Activated T-helper 1 cell treated with anti-CD3 and anti-CD28 coated beads, Interleukin-12 subunit alpha, Interleukin-12 subunit beta, Interleukin-2, Interleukin-4 antibody, amounts not matched to agents 30 ng/mL and 10 ng/mL and 1 ng/mL, durations not matched to agents 14 hours and 24 hours and 36 hours (primary cell): Measurements from ENCODE around the gene WNT11. TPM values are rescaled to one million over a fixed set of nuclear protein-coding genes. Genes with fewer than 3 reads are reported as not detected.

Experiments
- DNase-seq: peaks from one replicate; pipeline ENCODE4 v3.0.0; 2021; ENCODE audit warnings: low spot score
- H3K27ac Mint-ChIP-seq: one replicate; pipeline ENCODE4 v1.8.0; 2021; ENCODE audit warnings: mild to moderate bottlenecking, mixed read lengths
- H3K27me3 Mint-ChIP-seq: one replicate; pipeline ENCODE4 v1.8.0; 2022; ENCODE audit warnings: mild to moderate bottlenecking, moderate library complexity, mixed read lengths; ENCODE audit not compliant: insufficient read depth
- H3K36me3 Mint-ChIP-seq: one replicate; pipeline ENCODE4 v1.8.0; 2021; ENCODE audit warnings: low read depth, mixed read lengths
- H3K4me1 Mint-ChIP-seq: one replicate; pipeline ENCODE4 v1.8.0; 2021; ENCODE audit warnings: low read depth, mixed read lengths
- H3K4me3 Mint-ChIP-seq: one replicate; pipeline ENCODE4 v1.8.0; 2021; ENCODE audit warnings: mild to moderate bottlenecking, moderate library complexity, mixed read lengths
- H3K9me3 Mint-ChIP-seq: one replicate; pipeline ENCODE4 v1.8.0; 2021; ENCODE audit warnings: mixed read lengths
- intact Hi-C: fragments of 100-400 bp; cut with micrococcal nuclease; formaldehyde crosslinking; loops from one replicate; pipeline ENCODE4 v1.15.1; 2024
- total RNA-seq: library from RNA; stranded (reverse); gene quantifications from 2 replicates; pipeline ENCODE4 v1.2.3, GENCODE V29; 2022

WNT11 gene
- total RNA-seq, 1 donor from 2014 or later: 0.39 TPM

DNA sequence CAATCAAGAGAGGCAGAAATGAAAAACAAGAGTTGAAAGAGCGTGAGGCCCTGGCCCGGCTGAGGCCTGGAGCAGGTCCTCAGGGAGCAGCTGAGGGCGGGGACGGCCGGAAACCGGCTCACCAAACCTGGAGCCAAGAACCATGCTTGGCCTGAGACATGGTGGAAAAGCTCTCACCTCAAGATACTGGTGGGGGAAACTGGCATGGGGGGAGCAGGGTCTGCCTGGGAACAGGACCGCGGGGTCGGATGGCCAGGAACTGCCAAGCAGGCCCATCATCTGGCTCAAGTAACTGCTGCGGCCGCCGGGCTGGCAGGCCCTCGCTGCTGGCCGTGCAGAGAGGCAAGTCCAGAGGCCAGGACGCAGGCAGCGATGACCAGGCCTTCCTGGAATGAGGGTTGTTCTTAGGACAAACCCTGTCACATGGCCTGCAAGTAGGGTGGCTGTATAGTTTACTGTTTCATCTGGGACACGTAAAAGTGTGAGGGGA, 18.9 kb upstream of the WNT11 start:
- H3K27me3 Mint-ChIP-seq: peaks cover 14% of the 10 kb centered on the region
- no peak for DNase-seq
- peaks cover 8% of the 10 kb centered on the region for H3K4me1 Mint-ChIP-seq
- intact Hi-C loops: no loop called here
- H3K36me3 Mint-ChIP-seq: no peaks in the 10 kb centered on the region
- H3K4me3 Mint-ChIP-seq: no peak overlapping the region
- H3K9me3 Mint-ChIP-seq: no peaks in the 10 kb centered on the region
- H3K27ac Mint-ChIP-seq: no peak overlapping the region

DNA sequence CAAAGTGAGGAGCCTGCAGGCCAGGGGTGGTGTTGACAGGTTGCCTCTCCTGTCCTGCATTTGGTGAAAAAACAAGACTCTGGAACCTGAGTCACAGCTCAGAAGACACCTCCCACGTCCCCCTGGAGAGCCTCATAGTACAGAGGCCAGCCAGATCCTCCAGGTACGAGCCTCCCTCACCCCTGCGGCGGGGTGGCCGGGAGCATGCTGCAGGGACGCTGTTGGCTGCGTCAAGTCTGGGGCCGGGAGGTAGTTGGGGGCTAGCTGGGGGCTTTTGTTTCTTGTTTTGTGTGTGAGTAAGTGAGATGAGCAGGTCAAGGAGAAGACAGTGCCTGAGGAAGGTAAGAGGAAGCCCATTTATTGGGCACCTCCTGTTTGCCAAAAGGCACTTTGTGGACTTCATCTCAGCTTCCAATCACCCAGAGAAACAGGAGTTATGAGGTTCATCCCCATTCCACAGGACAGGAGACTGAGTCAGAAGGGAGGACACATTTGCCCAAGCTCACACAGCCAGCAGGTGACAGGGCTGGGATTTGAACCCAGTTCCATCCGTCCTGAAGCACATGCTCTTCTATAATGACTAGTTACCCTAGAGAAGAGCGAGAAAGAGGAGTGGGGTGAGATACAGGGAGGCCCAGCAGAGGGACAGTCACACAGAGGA, 18.3 kb upstream of the WNT11 start:
- no peak for DNase-seq
- no peak overlapping the region for H3K4me3 Mint-ChIP-seq
- peaks cover 8% of the 10 kb centered on the region for H3K4me1 Mint-ChIP-seq
- intact Hi-C loops: no loop called here
- H3K27ac Mint-ChIP-seq: no peak overlapping the region
- no peaks in the 10 kb centered on the region for H3K36me3 Mint-ChIP-seq
- no peaks in the 10 kb centered on the region for H3K9me3 Mint-ChIP-seq
- peaks cover 17% of the 10 kb centered on the region for H3K27me3 Mint-ChIP-seq

DNA sequence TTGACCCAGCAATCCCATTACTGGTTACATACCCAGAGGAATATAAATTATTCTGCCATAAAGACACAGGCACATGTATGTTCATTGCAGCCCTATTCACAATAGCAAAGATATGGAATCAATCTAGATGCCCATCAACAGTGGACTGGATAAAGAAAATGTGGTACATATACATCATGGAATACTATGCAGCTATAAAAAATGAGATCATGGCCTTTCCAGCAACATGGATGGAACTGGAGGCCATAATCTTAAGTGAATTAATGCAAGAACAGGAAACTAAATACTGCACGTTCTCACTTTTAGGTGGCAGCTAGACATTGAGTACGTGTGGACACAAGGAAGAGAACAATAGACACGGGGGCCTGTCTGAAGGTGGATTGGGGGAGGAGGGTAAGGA, 15.1 kb upstream of the WNT11 start:
- DNase-seq: no peak
- Mint-ChIP-seq H3K9me3 (no peaks in the 10 kb centered on the region), H3K4me1 (no peaks in the 10 kb centered on the region), H3K27me3 (peaks cover 8% of the 10 kb centered on the region), H3K36me3 (no peaks in the 10 kb centered on the region), H3K27ac (no peak overlapping the region), H3K4me3 (no peak overlapping the region)
- intact Hi-C loops: no loop called here

DNA sequence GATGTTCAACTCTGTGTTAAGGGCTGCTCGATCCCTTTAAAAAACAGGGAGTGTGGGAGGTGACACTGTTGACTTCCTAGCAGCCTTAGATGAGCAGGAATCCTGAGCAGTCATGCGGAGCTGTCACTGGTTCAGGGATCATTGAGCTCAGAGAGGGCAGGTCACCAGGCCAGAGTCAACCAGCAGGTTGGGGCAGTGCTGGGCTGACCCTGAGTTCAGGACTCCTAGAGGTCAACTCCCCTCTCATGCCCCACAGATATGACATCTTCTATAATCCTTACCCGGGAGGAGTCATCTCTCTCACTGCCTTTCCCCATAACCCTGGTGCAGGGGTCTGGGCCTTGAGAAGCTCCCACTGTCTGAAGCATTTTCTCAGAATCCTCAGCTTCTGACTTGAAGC, 12.9 kb upstream of the WNT11 start:
- Mint-ChIP-seq H3K4me3 (no peak overlapping the region), H3K4me1 (no peaks in the 10 kb centered on the region), H3K27me3 (peaks cover 8% of the 10 kb centered on the region), H3K9me3 (no peaks in the 10 kb centered on the region), H3K27ac (no peak overlapping the region), H3K36me3 (no peaks in the 10 kb centered on the region)
- DNase-seq: no peak
- intact Hi-C loops: no loop called here

DNA sequence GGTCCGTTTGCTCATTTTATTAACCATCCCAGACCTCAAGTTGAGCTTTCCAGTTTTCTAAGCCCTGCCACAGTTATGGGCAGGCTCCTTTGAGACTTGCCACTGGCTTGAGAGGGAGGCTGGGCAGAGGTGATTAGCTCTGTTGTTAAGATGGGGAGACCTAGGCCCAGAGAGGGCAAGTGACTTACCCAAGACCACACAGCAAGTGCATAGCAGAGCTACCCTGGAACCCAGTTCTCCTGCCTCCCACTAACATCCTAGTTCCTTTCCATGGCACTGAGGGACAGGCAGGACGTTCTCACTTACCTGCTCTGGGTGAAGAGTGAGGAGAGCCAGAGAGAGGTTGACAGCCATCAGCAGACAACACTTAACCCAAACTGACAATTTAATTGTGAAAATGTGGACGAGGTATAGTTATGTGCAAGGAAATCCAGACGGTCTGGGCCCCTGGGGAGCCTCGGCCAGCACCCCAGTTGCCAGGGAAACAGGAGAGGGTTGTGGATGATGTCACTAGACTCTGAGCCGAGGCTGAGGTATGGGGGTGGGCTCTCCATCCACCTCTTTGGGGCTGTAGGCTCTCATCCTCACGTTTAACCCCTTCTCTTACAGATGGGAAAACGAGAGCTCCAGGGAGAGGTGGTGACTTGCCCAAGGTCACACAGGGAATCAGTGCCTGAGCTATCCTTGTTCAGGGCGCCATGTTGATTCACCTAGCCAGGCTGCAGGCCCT, 12.3 kb upstream of the WNT11 start:
- Mint-ChIP-seq H3K36me3 (no peaks in the 10 kb centered on the region), H3K27ac (no peak overlapping the region), H3K9me3 (no peaks in the 10 kb centered on the region), H3K4me1 (no peaks in the 10 kb centered on the region), H3K4me3 (no peak overlapping the region), H3K27me3 (peaks cover 10% of the 10 kb centered on the region)
- intact Hi-C loops: no loop called here
- DNase-seq: no peak

DNA sequence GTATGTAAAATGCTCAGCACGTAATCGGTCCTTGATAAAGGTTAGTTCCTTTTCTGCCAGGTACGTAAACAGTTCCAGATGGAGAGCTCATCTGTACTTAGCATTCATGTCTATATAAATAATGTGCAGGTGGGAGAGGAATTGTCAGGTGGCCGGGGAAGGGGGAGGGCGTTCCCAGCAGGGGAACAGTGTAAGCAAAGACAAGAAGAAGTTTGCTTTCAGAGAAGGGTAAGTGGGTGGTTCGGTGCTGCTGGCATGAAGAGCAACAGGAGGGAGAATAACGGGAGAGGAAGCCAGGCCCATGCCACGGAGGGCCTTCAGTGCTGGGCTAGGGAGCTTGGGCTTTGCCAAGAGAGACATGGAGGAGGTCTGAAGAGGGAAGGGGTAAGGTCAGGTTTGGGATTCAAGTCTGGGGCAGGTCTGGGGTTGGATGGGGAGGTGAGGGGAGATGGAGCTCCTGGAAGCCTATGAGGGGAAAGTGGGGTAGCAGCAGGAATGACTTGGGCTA, 11.4 kb upstream of the WNT11 start:
- Mint-ChIP-seq H3K9me3 (no peaks in the 10 kb centered on the region), H3K4me3 (no peak overlapping the region), H3K36me3 (no peaks in the 10 kb centered on the region), H3K27ac (no peak overlapping the region), H3K4me1 (no peaks in the 10 kb centered on the region), H3K27me3 (peaks cover 17% of the 10 kb centered on the region)
- DNase-seq: no peak
- intact Hi-C loops: no loop called here

DNA sequence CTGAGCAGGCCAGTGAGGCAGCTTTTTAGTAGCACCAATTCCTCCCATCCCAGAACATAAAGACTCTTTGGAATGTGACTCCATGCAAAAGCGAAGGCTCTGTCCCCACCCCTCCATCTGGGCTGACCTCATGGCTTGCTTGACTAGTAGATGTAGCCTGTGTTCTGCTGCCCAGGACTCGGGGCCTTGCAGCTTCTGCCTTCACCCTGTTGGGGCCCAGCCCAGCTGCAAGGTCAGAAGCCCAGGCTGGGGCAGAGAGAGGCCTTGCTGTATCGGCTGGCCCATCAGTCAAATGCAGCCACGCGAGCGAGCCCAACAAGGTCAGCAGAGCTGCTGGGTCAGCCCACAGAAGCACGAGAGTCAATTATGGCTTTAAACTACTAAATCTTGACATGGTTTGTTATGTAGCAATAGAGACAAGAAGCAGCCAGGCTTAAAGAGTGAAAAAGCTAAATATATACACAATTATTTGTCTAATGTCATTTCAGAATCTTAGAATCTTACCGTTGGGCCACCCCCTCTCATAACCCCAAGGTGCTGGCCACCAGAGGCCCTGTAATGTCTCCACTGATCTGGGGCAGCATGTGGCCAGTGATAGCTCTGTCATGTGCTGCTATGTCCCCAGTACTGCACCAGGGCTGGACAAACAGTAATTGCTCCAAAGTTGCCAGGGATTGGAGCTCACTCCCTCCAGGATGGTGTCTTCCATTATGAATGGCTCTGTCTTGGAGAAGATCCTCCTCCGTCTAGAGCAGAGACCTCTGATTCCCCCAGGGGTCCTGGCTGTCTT, 10.4 kb upstream of the WNT11 start:
- Mint-ChIP-seq H3K4me1 (no peaks in the 10 kb centered on the region), H3K9me3 (no peaks in the 10 kb centered on the region), H3K27ac (no peak overlapping the region), H3K4me3 (no peak overlapping the region), H3K27me3 (peaks cover 21% of the 10 kb centered on the region), H3K36me3 (no peaks in the 10 kb centered on the region)
- intact Hi-C loops: no loop called here
- no peak for DNase-seq

DNA sequence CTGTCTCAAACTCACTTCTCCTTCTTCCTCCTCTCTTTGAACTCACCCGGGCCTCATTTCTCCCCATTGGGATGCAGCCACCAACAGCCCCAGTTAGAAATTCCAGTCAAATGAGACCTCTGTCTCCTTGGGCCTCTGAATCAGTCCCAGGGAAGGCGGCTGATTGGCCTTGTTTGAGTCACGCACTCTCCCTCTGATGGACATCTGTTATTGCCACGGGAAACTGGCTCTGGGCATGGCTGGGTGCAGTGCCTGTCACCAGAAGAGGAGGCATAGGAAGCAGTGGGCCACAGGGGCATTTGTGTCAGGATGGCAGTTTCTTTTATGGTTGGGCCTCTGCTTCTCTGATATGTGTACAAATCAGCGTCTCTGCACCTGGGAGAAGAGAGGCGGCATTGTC, 9.6 kb upstream of the WNT11 start:
- intact Hi-C loops: no loop called here
- Mint-ChIP-seq H3K4me1 (no peaks in the 10 kb centered on the region), H3K27me3 (peaks cover 29% of the 10 kb centered on the region), H3K27ac (no peak overlapping the region), H3K36me3 (no peaks in the 10 kb centered on the region), H3K9me3 (no peaks in the 10 kb centered on the region), H3K4me3 (no peak overlapping the region)
- DNase-seq: no peak

DNA sequence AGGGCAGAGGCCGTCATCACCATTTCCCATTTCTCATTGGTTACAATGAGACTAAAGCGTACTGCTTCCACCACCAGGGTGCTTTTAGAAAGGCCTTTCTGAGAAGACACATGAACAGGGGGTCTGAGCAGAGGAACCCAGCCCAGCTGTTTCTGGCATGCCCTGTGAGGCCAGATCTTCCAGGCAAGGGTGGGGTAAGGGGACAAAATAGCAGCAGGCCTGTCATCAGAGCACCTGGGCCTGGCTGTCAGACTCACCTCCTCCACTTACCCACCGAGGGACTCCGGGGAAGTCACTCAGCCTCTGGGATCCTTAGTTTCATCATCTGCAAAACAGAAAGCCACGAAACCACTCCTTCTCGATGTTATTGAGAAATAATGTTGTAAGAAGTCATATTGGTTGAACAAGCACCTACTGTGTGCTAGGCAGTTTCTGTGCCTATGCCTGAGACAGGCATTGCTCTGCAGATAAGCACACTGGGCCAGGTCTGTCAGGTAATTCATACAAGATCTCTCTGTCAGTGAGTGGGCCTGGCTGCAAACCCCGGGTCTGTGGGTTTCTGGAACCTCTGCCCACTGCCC, 8.8 kb upstream of the WNT11 start:
- Mint-ChIP-seq H3K27ac (no peak overlapping the region), H3K4me1 (no peaks in the 10 kb centered on the region), H3K4me3 (no peak overlapping the region), H3K36me3 (no peaks in the 10 kb centered on the region), H3K27me3 (peaks cover 30% of the 10 kb centered on the region), H3K9me3 (no peaks in the 10 kb centered on the region)
- no peak for DNase-seq
- intact Hi-C loops: no loop called here

DNA sequence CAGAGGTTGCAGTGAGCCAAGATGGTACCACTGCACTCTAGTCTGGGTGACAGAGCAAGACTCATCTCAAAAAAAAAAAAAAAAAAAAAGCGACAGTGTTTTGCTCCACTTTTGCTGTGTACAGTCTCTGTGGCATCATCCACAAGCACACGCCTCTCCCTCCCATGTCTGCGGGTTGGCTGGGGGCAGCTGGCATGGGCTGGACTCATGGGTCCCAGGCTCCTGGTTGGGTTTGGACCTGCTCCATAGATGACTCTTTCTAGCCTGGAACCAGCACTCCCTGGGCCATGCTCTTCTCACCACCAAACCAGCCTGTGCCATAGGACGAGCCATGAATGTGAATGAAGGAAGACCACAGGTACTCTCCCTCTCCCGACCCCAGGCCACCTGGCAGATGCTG, 7.9 kb upstream of the WNT11 start:
- Mint-ChIP-seq H3K27ac (no peak overlapping the region), H3K36me3 (no peaks in the 10 kb centered on the region), H3K4me1 (no peaks in the 10 kb centered on the region), H3K27me3 (peaks cover 28% of the 10 kb centered on the region), H3K4me3 (no peak overlapping the region), H3K9me3 (no peaks in the 10 kb centered on the region)
- no peak for DNase-seq
- intact Hi-C loops: no loop called here

DNA sequence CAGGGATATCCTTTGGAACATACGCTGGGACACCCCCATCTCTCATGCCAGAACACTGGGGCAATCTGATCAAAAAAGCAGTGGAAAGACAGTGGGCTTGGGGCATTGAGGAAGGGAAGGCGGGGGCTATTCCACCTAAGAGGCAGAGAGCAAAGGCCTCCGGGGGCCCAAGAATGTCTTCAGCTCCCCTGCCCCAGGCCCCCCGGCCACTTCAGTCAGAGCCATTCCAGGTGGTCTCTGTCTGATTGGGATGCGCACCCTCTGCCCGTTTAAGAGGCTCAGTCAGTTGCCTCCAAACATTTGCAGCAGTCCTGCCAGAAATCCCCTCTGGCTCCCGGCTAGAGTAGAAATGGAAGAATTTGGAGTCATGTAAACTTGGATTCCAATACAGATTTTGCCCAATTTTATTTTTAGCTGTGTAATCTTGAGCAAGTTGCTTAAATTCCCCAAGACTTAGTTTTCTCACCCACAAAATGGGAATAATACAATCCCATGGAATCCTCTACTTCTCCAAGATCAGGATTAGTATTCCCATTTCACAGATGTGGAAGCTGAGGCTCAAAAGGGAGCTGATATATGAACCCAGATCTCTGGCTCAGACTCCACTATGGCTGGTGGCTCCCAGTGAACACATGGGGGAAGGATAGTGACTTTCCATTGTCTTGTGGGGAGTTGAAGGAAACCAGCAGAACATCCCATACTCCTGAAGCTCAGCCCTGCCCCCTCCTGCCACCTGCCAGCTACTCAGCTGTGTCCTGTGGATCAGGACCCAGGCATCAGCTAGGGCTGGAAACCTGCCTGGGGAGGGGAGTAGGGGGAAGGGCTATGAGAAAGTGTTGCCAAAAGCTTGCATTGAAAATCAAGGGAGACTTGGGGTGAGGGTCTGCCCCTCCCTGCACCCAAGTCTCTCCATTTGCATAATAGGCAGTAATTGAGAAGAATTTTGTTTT, 6.1 kb upstream of the WNT11 start:
- no peaks in the 10 kb centered on the region for H3K9me3 Mint-ChIP-seq
- H3K27ac Mint-ChIP-seq: no peak overlapping the region
- intact Hi-C loops: no loop called here
- H3K27me3 Mint-ChIP-seq: peaks cover 32% of the 10 kb centered on the region
- H3K4me1 Mint-ChIP-seq: no peaks in the 10 kb centered on the region
- no peak for DNase-seq
- no peaks in the 10 kb centered on the region for H3K36me3 Mint-ChIP-seq
- no peak overlapping the region for H3K4me3 Mint-ChIP-seq
